C1 segment of cervical spinal cord (tissue), 14 donors: ENCODE measurements around the gene CACNA1B.
"Not testable (repeated sequence)": the region's sequence is repeated elsewhere in the genome, so short reads cannot be mapped to it uniquely, and the experiment has no call there.

Experiments
- DNase-seq, 14 donors: peaks; one replicate each; lab custom pipeline; 2025; lab: John Stamatoyannopoulos, UW

CACNA1B gene

DNA sequence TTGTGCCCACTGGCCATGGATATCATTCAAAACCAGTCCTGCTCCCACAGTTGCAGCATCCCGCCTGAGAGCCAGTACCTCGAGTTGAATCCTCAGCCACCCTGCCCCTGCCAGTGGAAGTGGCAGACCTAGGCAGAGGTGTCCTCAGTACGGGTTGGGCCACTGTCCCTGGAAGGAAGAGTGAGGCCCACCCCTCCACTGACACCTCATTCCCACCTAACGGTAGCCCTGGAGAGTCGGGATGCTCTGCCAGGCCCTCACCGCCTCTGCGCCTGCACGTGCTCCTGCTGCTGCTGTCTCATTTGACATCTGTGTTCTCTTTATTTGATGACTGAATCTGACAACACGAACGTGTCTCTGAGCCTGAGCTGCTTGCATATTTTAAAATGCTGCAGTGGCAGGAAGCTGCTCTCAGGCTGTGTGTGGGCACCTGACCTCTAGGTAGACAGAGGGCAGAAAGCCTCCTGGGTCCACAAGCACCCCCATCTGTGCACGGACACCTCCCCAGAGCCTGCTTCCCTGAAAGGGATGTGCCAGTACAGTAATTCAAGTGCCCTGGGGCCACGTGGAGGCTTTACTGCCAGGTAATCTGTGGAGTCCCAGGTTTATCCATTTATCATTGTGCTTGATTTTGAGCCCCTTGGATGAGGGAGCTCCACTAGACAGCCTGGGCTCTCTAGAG is 194.7 kb downstream of the CACNA1B start:
- DNase-seq: no peak

DNA sequence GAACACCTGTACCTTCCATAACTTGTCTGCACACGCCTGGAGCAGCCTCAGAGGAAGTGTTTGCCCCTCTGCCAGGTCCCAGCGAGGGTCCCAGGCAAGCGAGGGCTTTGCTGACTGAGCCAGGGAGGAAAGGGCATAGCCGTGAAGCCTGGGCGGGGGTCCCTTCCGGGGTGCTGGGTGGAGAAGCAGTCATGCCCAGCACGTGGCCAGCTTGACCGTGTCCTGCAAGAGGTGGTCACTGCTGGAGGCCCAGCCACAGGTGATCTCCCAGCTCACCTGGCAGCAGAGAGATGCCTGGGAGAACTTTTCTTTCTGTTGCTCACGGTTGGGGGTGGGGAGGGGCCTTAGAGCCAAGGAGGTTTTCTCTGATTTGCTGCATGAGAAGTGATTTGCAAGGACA is 195.3 kb downstream of the CACNA1B start:
- DNase-seq: no peak

DNA sequence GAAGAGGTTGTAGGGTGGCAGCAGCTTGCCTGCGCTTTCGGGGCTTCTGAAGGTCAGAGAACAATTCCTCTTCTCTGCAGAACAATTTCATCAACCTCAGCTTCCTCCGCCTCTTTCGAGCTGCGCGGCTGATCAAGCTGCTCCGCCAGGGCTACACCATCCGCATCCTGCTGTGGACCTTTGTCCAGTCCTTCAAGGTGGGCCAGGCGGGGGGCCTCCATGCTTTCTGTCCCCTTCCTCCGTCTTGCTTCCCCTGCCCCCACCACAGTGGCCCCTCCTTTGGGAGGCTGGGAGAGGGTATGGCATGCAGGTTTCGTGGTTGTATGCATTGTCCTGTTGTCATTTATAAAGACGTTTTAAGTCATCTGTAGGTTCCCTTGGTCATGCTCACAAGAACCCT is 195.8 kb downstream of the CACNA1B start:
- DNase-seq: no peak

DNA sequence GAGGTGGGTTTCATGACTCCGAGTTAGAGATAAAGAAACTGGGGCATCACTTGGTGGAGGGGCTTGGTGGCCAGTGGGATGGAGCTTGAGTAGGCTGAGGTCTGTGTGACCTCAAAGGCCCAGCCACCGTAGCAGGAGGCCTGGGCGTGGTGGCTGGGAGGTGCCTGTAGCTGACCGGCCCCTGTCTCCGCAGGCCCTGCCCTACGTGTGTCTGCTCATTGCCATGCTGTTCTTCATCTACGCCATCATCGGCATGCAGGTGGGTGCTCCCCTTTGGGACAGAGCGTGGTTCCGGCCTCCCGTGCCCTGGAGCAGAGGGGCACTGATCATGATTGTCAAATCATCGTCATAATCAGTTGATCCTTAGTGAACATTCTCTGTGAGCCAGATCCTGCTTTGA is 196.2 kb downstream of the CACNA1B start:
- no peak for DNase-seq

DNA sequence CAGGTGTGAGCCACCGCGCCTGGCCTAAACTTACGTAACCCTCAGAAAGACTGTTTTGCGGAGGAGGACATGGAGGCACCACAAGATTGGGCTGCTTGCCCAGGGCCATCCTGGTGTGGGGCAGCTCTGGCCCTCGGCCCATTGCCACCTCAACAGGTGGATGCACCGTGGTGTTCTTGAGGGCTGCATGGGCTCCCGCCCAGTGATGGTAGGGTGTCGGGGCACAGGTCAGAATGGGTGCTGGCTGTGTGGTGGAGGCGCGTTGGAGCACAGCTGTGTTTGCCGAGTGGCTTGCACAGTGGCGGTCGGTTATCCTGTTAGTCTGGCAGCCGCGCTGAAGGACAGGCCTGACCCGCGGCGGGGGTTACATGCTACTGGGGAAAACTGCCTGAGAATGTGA is 196.9 kb downstream of the CACNA1B start:
- DNase-seq: no peak

DNA sequence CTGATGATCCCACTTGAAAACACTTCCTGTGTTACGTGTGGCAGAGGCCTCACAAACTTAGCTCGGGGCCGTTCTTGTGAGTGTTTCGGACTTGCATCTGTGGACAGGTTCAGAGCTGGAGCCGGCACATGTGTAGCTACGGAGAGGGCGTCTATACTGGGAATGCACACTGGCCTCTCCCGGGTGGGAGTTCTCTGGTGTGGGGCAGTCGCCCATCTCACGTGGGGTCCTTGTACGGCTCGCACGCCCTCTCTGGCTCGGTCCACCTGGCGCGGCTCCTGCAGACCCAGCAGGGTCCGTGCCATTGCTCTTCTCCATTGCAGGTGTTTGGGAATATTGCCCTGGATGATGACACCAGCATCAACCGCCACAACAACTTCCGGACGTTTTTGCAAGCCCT is 197.9 kb downstream of the CACNA1B start:
- DNase-seq: no peak

DNA sequence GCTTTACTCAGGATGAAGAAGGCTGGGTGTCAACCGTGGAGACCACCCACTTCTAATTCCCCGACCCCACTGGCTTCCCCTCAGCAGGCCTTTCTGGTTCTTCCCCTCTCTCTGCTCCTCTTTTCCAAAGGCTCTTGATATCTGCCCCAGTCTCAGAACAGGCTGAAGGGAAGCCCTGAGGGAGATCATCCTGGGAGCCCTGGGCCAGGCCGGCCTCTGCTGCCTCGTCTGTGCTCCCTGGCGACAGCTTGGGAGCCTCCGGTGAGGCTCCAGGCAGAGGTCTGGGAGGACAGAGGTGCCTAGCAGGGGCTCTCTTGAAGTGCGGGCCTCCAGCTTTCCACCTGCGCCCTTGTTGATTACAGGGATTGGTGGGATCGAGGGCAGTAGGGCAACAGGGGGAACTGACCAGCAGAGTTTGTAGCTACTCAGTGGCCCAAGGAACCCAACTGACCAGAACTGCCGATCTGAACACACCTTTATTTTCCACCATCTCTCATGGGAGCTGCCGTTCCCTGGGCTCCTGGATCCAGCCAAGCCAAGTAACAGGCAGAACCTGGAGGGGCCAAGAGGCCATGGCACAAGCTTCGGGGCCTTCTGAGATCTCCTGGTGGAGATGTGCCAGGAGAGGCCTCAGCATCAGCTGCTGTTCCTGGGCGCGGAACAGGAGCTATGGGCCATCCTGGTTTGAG is 198.5 kb downstream of the CACNA1B start:
- DNase-seq: no peak

DNA sequence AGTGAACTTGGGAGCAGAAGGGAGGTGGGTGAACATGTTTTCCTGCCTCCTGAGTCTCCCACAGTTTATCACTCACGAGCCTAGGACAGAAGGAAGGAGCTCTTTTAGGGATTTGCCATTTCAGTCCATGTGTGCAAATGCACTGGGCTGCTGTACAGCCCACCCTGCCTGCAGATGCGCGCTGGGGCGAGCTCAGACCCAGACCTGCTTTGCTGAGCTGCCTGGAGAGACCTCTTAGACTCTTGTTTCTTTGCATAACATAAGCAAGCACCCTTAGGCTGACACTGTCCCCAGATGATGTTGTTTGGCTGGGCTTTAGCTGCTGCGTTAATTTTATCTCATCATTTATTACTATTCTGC is 199.0 kb downstream of the CACNA1B start:
- DNase-seq: no peak

DNA sequence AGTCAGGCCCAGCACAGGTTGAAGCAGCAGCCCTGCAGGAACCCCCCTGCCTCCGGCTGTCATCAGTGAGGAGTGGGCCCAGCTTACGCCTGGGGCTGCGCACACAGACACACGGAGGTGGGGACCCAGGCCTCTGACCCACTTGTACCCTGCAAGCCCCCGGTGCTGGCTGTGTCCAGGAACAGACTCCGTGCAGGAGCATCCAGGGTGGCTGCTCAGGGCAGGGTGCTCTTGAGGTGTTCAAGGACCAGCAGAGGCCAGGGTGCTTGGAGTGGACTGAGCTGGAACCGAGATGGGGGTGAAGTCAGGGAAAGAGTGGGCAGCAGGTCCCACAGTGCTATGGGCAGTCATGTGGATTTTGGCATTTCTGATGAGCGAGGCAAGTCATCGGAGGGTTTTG is 199.5 kb downstream of the CACNA1B start:
- no peak for DNase-seq

DNA sequence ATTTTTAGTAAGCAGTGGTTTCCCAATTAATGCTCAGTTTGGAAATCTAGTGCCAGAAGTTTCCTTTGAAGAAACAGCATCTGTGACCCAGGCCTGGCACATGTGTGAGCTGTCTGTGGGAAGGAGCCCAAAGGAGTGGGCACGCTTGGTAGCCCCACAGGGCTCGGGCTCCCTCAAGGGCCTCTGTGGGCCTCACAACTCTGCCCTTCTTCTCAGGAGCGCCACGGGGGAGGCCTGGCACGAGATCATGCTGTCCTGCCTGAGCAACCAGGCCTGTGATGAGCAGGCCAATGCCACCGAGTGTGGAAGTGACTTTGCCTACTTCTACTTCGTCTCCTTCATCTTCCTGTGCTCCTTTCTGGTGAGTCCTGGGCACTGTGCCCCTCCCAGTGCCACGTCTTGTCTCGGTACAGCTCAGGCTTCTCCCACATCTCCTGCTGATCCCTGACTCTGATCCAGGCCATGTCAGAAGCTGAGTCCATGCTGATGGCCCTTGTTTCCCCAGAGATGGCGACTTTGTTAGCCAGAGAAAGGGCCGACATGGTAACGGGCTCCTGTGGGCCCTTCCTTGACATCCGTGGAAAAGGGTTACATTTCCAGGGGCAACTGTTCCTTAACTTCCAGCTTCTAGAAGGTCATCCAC is 200.4 kb downstream of the CACNA1B start:
- DNase-seq: no peak

DNA sequence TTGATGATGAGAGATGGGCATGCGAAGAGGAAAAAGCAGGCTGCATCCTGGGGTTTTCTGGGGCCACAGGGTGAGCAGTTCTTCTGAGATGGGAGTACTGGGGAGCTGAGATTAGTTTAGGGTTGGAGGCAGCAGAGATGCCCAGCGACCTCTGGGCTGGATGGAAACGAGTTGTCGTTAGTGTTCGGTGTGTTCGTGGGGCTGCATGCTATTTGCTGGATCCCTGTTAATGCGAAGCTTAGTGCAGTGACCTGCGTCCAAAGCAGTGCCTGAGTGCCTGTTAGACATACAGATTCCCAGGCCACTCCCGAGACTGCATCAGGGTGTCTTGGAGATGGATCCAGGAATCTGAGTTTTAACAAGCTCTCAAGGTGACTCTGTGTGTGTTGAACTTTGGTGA is 201.3 kb downstream of the CACNA1B start:
- DNase-seq: no peak

DNA sequence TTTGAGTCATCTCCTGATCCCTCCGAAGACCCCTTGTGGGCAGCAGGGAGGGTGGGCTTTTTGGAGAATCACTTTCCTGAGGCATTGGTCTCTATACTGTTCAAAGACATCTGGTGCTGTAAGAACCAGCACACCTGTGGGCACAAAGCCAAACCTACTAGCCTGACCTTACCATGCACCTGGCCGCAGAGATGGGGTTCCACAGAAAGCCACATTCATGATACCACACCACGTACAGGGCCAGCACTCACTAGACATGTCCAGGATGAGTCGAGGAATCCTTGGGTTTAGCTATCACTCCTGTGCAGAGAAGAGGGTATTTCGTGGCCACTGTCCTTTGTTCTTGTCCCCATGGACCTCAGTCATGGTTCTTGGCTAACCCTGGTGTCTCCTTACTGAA is 203.4 kb downstream of the CACNA1B start:
- no peak for DNase-seq

DNA sequence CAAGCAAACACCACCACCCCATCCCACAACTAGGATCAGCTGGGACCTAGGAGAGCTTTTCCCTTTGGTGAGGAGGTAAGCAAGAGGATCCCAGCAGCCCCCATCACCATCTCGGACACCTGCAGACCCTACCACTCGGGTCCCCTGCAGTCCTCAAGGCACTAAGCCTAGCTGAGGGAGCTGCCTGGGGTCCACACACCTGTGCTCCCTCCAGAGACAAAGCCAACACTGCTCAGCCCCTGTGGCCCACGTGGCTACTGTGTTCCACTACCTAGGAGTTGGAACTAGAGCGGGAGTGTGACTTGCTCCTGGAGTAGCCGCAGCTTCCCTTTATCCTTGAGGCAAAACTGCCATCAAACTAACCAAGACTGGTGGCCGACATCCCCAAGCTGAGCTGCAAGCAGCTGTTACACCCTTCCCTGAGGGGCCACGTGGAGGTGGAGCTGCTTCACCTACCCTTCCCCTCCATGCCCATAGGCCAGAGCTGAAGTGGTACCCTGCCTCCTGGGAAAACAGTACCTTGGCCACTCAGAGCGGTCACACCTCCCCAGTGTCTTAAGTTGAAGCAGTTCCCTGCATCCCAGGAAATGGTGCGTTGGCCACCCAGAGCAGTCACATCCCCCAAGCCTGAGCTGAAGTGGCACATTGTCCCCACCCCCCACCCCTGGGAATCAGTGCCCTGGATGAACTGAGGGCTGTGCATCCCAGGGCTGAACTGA is 205.5 kb downstream of the CACNA1B start:
- no peak for DNase-seq

DNA sequence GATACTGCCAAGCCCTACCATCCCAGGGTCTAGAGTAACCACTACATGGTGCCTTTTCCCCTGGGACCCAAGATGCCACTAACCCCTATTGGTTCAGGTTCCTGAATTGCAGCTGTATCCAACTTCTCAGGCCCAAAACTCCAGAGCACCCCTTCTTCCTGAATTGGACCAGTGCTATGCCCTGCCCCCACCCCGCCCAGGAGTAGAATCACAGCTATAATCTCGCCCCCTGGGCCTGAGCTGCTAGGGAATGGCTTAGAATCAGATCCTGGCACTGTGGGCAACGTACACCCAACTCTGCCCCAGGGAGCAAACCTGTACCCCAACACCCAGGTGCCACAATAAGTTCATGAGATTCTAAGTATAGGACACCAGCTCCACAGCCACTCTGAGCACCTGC is 206.3 kb downstream of the CACNA1B start:
- DNase-seq: no peak

DNA sequence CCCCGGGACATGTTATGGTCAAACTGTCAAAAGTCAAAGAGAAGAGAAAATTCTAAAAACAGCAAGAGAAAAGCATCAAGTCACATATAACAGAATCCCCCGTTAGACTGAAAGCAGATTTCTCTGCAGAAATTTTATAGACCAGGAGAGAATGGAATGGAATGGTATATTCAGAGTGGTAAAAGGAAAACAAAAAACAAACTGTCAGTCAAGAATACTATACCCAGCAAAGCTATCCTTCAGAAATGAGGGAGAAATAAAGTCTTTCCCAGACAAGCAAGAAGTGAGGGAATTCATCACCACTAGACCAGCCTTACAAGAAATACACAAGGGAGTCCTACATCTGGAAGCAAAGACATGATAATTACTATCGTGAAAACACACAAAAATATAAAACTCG is 208.0 kb downstream of the CACNA1B start:
- no peak for DNase-seq

DNA sequence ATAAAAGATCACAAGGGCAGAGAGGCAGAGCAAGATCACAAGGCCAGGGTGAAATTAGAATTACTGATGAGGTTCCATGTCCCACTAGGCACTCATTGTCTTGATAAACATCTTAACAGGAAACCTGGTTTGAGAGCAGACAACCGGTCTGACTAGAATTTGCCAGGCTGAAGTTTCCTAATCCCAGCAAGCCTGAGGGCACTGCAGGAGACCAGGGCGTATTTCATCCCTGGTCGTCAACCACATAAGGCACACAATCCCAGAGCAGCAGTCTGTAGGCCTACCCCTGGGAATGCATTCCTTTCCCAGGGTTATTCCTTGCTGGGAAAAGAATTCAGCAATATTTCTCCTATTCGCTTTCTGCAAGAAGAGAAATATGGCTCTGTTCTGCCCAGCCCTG is 214.5 kb downstream of the CACNA1B start:
- not testable (repeated sequence) for DNase-seq

DNA sequence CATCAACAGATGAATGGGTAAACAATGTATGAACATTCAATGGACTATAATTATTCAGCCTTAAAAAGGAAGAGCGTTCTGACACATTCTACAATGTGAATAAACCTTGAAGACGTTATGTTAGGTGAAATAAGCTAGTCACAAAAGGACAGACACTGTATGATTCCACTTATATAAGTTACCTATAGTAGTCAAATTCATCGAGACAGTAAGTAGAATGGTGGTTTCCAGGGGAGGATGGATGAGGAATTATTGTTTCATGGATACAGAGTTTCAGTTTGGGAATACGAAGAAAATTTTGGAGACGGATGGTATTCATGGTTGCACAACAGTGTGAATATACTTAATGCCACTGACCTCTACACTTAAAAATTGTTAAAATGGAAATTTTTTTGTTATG is 216.4 kb downstream of the CACNA1B start:
- no peak for DNase-seq

DNA sequence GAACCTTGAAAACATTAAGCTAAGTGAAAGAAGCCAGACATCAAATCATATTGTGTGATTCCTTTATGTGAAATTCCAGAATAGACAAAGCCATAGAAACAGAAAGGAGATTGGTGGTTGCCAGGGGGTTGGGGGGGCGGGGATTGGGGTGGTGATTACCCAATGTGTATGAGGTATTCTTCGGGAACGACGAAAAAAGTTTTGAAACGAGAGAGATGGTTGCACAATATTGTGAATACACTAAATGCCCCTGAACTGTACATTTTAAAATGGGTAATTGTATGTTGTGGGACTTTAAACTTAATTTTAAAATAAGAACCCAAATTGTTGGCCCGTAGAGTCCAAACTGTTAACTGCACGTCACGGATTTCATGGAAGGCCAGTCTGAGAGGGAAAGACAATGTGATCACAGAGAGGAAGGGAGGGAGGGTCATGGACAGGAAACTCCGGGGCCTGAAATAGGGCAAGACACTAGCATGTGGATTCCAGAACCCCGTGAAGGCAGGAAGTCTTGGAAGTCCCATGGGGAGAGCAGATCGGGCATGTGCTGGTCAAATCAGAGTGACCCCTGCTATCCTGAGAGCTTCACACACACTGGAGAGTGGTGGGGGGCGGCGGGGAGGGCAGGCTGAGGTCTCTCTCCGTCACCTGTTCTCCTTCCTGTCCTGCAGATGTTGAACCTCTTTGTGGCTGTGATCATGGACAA is 218.4 kb downstream of the CACNA1B start:
- DNase-seq: no peak

DNA sequence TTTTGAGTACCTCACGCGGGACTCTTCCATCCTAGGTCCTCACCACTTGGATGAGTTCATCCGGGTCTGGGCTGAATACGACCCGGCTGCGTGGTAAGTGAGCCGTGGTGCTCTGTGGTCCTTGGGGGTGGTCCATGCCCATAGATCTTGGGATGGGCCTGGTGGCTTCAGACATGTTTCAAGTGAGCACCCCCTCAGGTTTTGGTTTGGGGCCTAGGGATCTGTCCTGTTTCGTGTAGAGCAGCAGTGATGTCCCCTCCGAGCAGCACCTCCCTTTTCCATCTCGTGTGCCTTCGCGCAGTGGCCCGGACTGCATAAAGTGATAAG is 218.9 kb downstream of the CACNA1B start:
- no peak for DNase-seq

DNA sequence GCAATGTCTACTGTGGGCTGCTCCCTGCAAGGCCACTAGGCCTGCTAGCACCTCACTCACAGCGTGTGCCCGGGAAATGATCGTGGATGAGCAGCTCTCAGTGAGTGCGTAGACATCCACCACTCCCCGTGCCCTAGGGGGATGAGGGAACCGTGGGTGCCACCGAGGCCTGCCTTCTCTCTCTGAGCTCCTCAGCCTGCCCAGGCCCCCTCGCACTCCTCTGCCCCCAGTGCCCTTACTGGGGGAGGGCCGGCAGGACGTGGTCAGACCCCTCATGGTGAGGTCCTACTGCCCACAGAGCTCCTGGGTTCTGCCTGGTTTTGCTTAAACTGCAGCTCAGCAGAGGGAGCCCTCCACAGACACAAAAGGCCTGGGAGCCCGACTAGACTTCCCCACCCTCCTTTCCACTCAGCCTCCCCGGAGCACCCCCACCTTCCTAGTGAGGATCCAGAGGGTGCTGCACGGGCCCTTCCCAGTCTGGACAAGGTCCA is 220.0 kb downstream of the CACNA1B start:
- peak in 1 of 14 donors; percentile 29 for DNase-seq

DNA sequence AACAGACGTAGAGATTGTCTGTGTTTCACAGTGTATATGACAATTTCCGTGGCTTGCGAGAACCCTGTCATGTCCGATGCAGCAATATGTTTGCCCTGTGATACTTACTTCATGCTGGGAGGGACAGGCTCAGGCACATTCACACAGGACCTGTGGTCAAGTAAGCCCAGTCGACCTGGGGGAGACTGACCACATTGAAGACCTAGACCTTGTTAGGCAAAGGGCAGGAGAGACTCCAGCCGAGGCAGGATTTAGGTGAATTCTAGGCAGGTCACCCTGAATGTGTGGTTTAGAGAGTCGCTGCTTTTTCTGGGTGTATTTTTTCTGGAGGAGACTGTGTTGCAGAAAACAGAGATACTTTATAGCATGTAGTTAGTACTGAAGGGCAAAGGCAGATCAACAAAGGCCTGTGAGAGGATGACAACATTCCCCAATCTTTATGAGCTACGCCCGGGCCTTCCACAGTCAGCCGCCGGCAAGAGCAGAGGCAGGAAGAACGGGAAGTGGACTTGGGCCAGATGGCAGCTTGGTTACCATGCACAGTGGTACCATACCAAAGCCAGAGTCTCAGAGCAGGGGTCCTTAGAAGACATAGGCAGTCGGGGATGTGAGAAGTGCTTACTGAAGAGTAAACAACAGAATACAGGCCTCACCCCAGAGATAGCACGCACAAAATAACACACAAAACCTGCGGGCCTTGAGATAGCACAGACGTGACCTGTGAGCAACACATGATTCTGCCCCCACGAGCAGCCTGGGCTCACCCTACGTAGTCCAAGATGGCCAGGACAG is 220.7 kb downstream of the CACNA1B start:
- peak in 1 of 14 donors; percentile 35 for DNase-seq
